ENCODE results near the gene NYAP2.

NYAP2 gene

GRCh38 chr2:225429717-225430116 lies 30.2 kb downstream of the NYAP2 start:
- DNase-seq, result peak; percentile 9

- DNase-seq, result no peak
Observed at GRCh38 chr2:225431105-225431863, 31.8 kb downstream of the NYAP2 start.

GRCh38 chr2:225434014-225434413 lies 34.5 kb downstream of the NYAP2 start:
- no peak for DNase-seq

- DNase-seq, result no peak
Observed at GRCh38 chr2:225437319-225437718, 37.8 kb downstream of the NYAP2 start.

- no peak for DNase-seq
Observed at GRCh38 chr2:225438248-225438647, 38.7 kb downstream of the NYAP2 start.

- no peak for DNase-seq
Observed at GRCh38 chr2:225452677-225453076, 53.2 kb downstream of the NYAP2 start.

- DNase-seq, result no peak
Observed at GRCh38 chr2:225454412-225454811, 54.9 kb downstream of the NYAP2 start.

- DNase-seq, result no peak
Observed at GRCh38 chr2:225456619-225457260, 57.2 kb downstream of the NYAP2 start.

- DNase-seq, result no peak
Observed at GRCh38 chr2:225457482-225457881, 58.0 kb downstream of the NYAP2 start.

GRCh38 chr2:225458431-225459117 lies 59.1 kb downstream of the NYAP2 start:
- DNase-seq, result no peak

- DNase-seq, result no peak
Observed at GRCh38 chr2:225462417-225462816, 62.9 kb downstream of the NYAP2 start.

- no peak for DNase-seq
Observed at GRCh38 chr2:225462945-225463344, 63.4 kb downstream of the NYAP2 start.

- DNase-seq, result no peak
Observed at GRCh38 chr2:225463449-225463848, 63.9 kb downstream of the NYAP2 start.

- DNase-seq, result no peak
Observed at GRCh38 chr2:225464346-225465025, 65.0 kb downstream of the NYAP2 start.

- DNase-seq, result no peak
Observed at GRCh38 chr2:225465827-225466226, 66.3 kb downstream of the NYAP2 start.

- peak; percentile 11 for DNase-seq
Observed at GRCh38 chr2:225466891-225467604, 67.5 kb downstream of the NYAP2 start.

- peak; percentile 52 for DNase-seq
Observed at GRCh38 chr2:225468131-225468530, 68.6 kb downstream of the NYAP2 start.

- DNase-seq, result no peak
Observed at GRCh38 chr2:225471039-225471438, 71.5 kb downstream of the NYAP2 start.

GRCh38 chr2:225471482-225471881 lies 72.0 kb downstream of the NYAP2 start:
- no peak for DNase-seq

GRCh38 chr2:225472161-225472560 lies 72.7 kb downstream of the NYAP2 start:
- DNase-seq, result no peak

GRCh38 chr2:225479386-225479785 lies 79.9 kb downstream of the NYAP2 start:
- DNase-seq, result peak; percentile 27

GRCh38 chr2:225484751-225485150 lies 85.2 kb downstream of the NYAP2 start:
- no peak for DNase-seq

GRCh38 chr2:225486236-225486635 lies 86.7 kb downstream of the NYAP2 start:
- no peak for DNase-seq

All from NCI-H226 (cell line).